NB4 (cell line): ENCODE results near the gene STXBP4.
A peak's percentile ranks its signal among the peaks of the same experiment; 100 is the strongest.

Experiments used
- DNase-seq: peaks from one replicate; pipeline ENCODE4 v3.0.0; 2010; ENCODE audit warnings: low read depth
- H3K4me3 ChIP-seq: one replicate; pipeline ENCODE4 v1.5.1; 2011; ENCODE audit warnings: mild to moderate bottlenecking, low read depth, low read length, moderate library complexity
- MYC ChIP-seq: IDR thresholded peaks from 2 replicates; pipeline ENCODE4 v1.6.1; 2011; ENCODE audit warnings: low read depth, low read length
- POLR2A ChIP-seq: IDR thresholded peaks from 2 replicates; pipeline ENCODE4 v1.6.1; 2011; ENCODE audit warnings: mild to moderate bottlenecking; ENCODE audit not compliant: insufficient read length; ENCODE audit errors: extremely low read depth
- TF ChIP-seq, protein P1 (sequence below): IDR thresholded peaks from one replicate; pipeline ENCODE4 v1.5.1; 2012; ENCODE audit warnings: low read depth, low read length
- TF ChIP-seq, protein P2 (sequence below): IDR thresholded peaks from 2 replicates; pipeline ENCODE4 v1.6.1; 2011; ENCODE audit warnings: low read depth, low read length

The STXBP4 gene

DNA sequence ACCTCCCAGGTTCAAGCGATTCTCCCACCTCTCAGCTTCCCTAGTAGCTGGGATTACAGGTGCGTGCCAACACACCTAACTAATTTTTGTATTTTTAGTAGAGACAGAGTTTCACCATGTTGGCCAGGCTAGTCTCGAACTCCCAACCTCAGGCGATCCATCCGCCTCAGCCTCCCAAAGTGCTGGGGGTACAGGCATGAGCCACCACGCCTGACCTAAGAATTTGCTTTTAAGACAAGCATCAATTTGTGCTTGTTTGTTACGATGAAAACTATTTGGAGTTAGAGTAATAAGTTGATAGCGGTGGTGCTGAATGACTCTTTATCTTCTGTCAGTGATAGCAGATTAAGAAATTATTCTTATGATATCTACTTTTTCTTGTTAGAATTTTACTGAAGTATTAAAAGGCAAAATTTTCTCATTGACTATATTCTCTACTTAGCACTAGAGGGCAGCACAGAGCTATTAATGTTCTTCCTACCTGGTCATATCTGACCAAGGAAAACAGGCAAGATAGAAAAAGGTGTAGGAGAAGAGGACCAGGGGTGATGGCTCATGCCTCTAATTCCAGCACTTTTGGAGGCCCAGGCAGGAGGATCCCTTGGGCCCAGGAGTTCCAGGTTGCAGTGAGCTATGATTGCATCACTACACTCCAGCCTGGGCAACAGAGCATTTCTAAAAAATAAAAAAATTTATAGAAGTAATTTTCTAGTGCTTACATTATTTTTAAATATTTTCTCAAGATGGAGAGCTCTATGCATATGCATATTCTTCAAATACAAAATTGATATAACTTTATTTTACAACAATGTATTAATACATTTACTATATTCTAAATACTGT is 24.5 kb downstream of the STXBP4 start:
- no peak for TF ChIP-seq MYC
- TF ChIP-seq, protein P1, sequence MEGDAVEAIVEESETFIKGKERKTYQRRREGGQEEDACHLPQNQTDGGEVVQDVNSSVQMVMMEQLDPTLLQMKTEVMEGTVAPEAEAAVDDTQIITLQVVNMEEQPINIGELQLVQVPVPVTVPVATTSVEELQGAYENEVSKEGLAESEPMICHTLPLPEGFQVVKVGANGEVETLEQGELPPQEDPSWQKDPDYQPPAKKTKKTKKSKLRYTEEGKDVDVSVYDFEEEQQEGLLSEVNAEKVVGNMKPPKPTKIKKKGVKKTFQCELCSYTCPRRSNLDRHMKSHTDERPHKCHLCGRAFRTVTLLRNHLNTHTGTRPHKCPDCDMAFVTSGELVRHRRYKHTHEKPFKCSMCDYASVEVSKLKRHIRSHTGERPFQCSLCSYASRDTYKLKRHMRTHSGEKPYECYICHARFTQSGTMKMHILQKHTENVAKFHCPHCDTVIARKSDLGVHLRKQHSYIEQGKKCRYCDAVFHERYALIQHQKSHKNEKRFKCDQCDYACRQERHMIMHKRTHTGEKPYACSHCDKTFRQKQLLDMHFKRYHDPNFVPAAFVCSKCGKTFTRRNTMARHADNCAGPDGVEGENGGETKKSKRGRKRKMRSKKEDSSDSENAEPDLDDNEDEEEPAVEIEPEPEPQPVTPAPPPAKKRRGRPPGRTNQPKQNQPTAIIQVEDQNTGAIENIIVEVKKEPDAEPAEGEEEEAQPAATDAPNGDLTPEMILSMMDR = peak; percentile 28
- peak; percentile 58 for DNase-seq
- H3K4me3 ChIP-seq = no peak overlapping the region

DNA sequence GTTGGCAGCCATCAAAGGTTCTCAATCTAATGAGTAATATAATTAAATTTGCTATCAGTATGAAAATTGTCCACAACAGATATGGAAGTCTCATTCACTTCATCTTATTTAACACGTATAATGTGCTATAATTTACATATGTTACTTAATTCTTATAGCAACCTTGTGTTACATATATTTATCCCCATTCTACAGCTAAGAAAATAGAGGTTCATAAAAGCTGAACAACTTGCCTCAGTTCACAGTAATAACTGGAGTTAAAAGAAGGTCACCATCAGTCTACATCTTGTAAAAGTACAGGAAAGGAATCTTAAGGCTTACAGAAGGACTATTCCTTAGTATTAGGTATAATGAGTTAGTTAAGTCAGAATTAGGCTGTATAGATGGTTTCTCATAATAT is 27.9 kb downstream of the STXBP4 start:
- DNase-seq = no peak
- no peak overlapping the region for H3K4me3 ChIP-seq
- TF ChIP-seq, protein P2, sequence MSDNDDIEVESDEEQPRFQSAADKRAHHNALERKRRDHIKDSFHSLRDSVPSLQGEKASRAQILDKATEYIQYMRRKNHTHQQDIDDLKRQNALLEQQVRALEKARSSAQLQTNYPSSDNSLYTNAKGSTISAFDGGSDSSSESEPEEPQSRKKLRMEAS = no peak
- TF ChIP-seq, protein P1 = no peak
- TF ChIP-seq POLR2A (no peak), MYC (no peak)

DNA sequence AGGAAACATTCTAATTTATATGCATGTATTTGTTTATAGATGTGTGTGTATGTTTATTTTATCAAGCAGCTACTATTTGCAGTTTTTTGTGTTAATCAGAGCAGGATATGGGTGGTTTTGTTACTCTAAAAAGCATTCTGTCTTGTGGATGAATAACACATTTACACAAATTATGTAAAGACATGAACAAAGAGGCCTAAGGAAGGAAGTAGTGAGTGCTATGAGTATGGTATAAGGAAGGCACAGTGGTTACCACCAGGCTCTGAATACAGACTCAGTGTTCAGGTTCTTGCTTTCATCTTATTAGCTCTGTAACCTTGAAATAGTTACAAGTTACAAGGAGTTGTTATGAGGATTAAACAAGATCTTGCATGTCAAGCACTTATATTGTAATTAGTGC is 33.9 kb downstream of the STXBP4 start:
- TF ChIP-seq POLR2A = no peak
- TF ChIP-seq, protein P1 = no peak
- no peak for TF ChIP-seq MYC
- TF ChIP-seq, protein P2 = no peak
- no peak overlapping the region for H3K4me3 ChIP-seq
- no peak for DNase-seq

DNA sequence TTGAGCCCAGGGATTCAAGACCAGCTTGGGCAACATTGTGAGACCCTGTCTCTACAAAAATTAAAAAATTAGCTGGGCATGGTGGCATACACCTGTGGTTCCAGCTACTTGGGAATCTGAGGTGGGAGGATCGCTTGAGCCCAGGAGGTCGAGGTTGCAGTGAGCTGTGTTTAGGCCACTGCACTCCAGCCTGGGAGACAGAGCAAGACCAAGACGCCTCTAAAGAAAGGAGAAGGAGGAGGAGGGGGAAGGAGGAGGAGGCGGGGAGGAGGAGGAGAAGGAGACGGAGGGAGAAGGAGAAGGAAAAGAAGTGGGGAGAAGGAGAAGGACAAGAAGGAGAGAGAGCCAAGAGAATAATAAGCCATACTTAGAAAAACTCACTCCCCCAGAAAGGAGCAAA is 35.9 kb downstream of the STXBP4 start:
- H3K4me3 ChIP-seq = no peak overlapping the region
- DNase-seq = no peak
- TF ChIP-seq, protein P1 = no peak
- TF ChIP-seq, protein P2 = no peak
- TF ChIP-seq POLR2A = no peak
- no peak for TF ChIP-seq MYC

DNA sequence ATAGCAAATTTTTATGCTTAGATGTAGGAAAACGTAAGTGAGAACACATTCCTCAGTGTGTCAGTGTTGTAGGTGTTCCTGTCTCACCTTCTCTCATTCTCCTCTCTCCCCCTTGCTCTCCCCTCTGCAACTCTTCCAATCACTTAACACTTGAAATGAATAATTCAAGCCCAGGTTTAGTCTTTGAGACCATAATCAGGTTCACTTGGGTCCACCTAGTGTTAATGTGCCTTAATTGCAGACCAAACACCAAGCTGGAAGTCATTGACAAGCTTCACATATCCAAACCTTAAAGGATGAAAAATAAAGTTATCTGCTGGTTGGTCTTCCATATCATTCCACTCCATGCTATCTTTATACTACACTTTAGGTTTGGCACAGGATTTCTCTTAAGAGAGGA is 37.0 kb downstream of the STXBP4 start:
- peak; percentile 44 for DNase-seq
- no peak overlapping the region for H3K4me3 ChIP-seq
- TF ChIP-seq POLR2A = no peak
- TF ChIP-seq, protein P2 = no peak
- TF ChIP-seq, protein P1 = peak; percentile 47
